K562 (cell line): Measurements from ENCODE around the gene NIPSNAP2. TPM values are rescaled to one million over a fixed set of nuclear protein-coding genes. Genes with fewer than 3 reads are reported as not detected.
A peak's percentile ranks its signal among the peaks of the same experiment; 100 is the strongest.

ENCODE experiments used
- ATAC-seq: fragments of 200-7000 bp; cut with Tn5 transposase; 3 replicates; pipeline ENCODE4 v1.9.1; 2020; ENCODE audit warnings: moderate library complexity
- BruUV-seq: library from RNA; stranded (reverse); fragments of 400-500 nt; replicated peaks from 2 replicates; lab custom pipeline; 2021; lab: Mats Ljungman, UMichigan
- CTCF ChIA-PET: fragments of 300-600 bp; formaldehyde crosslinking; extraction: SDS; loops from one replicate; lab custom pipeline; 2021; ENCODE audit warnings: low intra/inter-chr PET ratio; lab: Yijun Ruan, JAX
- POLR2A ChIA-PET: fragments of 300-600, 350-650 bp; sonication (Branson Sonifier 250); formaldehyde crosslinking; extraction: SDS; loops from one replicate; lab custom pipeline; 2021; ENCODE audit warnings: antibody characterized with exemption, inconsistent platforms; lab: Yijun Ruan, JAX
- DNase-seq, 4 experiments: peaks; one replicate each; pipeline versions ENCODE4 v3.0.0 to v3.0.0-alpha.2; 2011 to 2018; ENCODE audit warnings: low spot score in 3 of 4, mixed read lengths in 3 of 4; ENCODE audit errors: extremely low read depth in 1 of 4
- FAIRE-seq: peaks from 2 replicates; lab custom pipeline; 2011; peaks lifted over from hg19 to GRCh38; lab: Jason Lieb, UNC
- H2AFZ ChIP-seq: 2 replicates; pipeline ENCODE4 v1.6.0; 2011; ENCODE audit warnings: low read depth, low read length, control low read depth, inconsistent platforms
- H3K27ac ChIP-seq: fragments of 200-600 bp; 3 replicates; pipeline ENCODE4 v1.8.0; 2011; ENCODE audit warnings: low read depth, mild to moderate bottlenecking, control low read depth, inconsistent platforms, low read length, moderate library complexity, mixed read lengths; ENCODE audit errors: extremely low read depth
- H3K27me3 ChIP-seq, 2 experiments: fragments of 300-600 bp in 1 of 2; 2 replicates in 1 of 2; 3 replicates in 1 of 2; pipeline versions ENCODE4 v1.6.0 to v1.8.0; 2011; ENCODE audit warnings: inconsistent platforms in 2 of 2, low read length in 2 of 2, mild to moderate bottlenecking in 1 of 2, mixed read lengths in 1 of 2, moderate library complexity in 1 of 2; ENCODE audit not compliant: control insufficient read depth in 2 of 2, insufficient read depth in 2 of 2
- H3K36me3 ChIP-seq: fragments of 300-600 bp; 3 replicates; pipeline ENCODE4 v1.8.0; 2011; ENCODE audit warnings: mild to moderate bottlenecking, low read length, inconsistent platforms; ENCODE audit not compliant: control insufficient read depth, insufficient read depth
- H3K4me1 ChIP-seq, 2 experiments: fragments of 200-600 bp in 1 of 2; replicated peaks in 1 of 2; 2 replicates in 1 of 2; 3 replicates in 1 of 2; pipeline versions ENCODE4 v1.5.1 to v1.8.0; 2011; ENCODE audit warnings: inconsistent platforms in 2 of 2, low read length in 2 of 2, mild to moderate bottlenecking in 1 of 2, mixed read lengths in 1 of 2, moderate library complexity in 1 of 2; ENCODE audit not compliant: control insufficient read depth in 2 of 2, insufficient read depth in 2 of 2
- H3K4me2 ChIP-seq: 2 replicates; pipeline ENCODE4 v1.6.1; 2011; ENCODE audit warnings: low read length, control low read depth, inconsistent platforms, mixed read lengths; ENCODE audit not compliant: insufficient read depth
- H3K4me3 ChIP-seq: fragments of 200-600 bp; sonication (generic), shearing (Covaris generic); 2 replicates; pipeline ENCODE4 v1.5.1; 2016; ENCODE audit warnings: control low read depth, inconsistent platforms
- H3K79me2 ChIP-seq: fragments of 200-600 bp; 3 replicates; pipeline ENCODE4 v1.8.0; 2011; ENCODE audit warnings: low read length, inconsistent platforms; ENCODE audit not compliant: control insufficient read depth, insufficient read depth
- H3K9ac ChIP-seq, 2 experiments: 2 replicates each; pipeline versions ENCODE4 v1.6.0 to v1.6.1; 2011; ENCODE audit warnings: low read depth in 2 of 2, low read length in 2 of 2, control low read depth in 1 of 2, inconsistent platforms in 1 of 2, mild to moderate bottlenecking in 1 of 2, mixed read lengths in 1 of 2; ENCODE audit not compliant: insufficient read depth in 1 of 2
- H3K9me1 ChIP-seq: one replicate; pipeline ENCODE4 v1.6.0; 2011; ENCODE audit warnings: inconsistent platforms, mild to moderate bottlenecking, low read length, moderate library complexity; ENCODE audit not compliant: control insufficient read depth, insufficient read depth
- H3K9me3 ChIP-seq: replicated peaks from 2 replicates; pipeline ENCODE4 v1.5.1; 2011; ENCODE audit warnings: low read depth, low read length, inconsistent platforms; ENCODE audit not compliant: control insufficient read depth, insufficient read depth
- H4K20me1 ChIP-seq: replicated peaks from 2 replicates; pipeline ENCODE4 v1.6.1; 2011; ENCODE audit warnings: low read length, inconsistent platforms, mixed read lengths; ENCODE audit not compliant: control insufficient read depth, insufficient read depth
- ATF7 ChIP-seq: fragments of 450-650 bp; IDR thresholded peaks from 2 replicates; pipeline ENCODE4 v1.7.1; 2014; ENCODE audit warnings: mild to moderate bottlenecking, moderate library complexity
- C11orf30 ChIP-seq: fragments of 450-650 bp; IDR thresholded peaks from 2 replicates; pipeline ENCODE4 v1.6.1; 2016; ENCODE audit warnings: low read depth, mild to moderate bottlenecking
- SREBF2 ChIP-seq: sonication (generic); formaldehyde crosslinking; IDR thresholded peaks from 2 replicates; pipeline ENCODE4 v1.4.0; 2020; ENCODE audit warnings: mild to moderate bottlenecking, missing genetic modification reagents
- TCF3 ChIP-seq: sonication (generic); formaldehyde crosslinking; IDR thresholded peaks from 2 replicates; pipeline ENCODE4 v1.4.0; 2020; ENCODE audit warnings: mild to moderate bottlenecking, missing genetic modification reagents
- ZNF316 ChIP-seq: fragments of 450-650 bp; IDR thresholded peaks from 2 replicates; pipeline ENCODE4 v1.6.1; 2016
- ZNF507 ChIP-seq: conservative IDR thresholded peaks from 2 replicates; pipeline ENCODE4 v1.6.1; 2017; ENCODE audit warnings: missing genetic modification characterization, missing compliant biosample characterization
- ZNF696 ChIP-seq: fragments of 250-450 bp; sonication (Bioruptor Pico); conservative IDR thresholded peaks from 2 replicates; pipeline ENCODE4 v1.4.0; 2020; ENCODE audit warnings: mild to moderate bottlenecking, moderate library complexity
- WGBS: fragments of 100-300 bp; shearing (Covaris generic); methylation state at CpG from one replicate; pipeline ENCODE4 v1.1.6; 2016; ENCODE audit warnings: low coverage, mixed read lengths; ENCODE audit not compliant: insufficient coverage; ENCODE audit errors: missing lambda C conversion rate; 5-methylcytosine and 5-hydroxymethylcytosine counted together
- in situ Hi-C: fragments of 300-500 bp; cut with MboI; formaldehyde crosslinking; loops from 4 replicates; pipeline ENCODE4 v1.15.0; 2018; ENCODE audit warnings: inconsistent platforms, mixed read lengths
- intact Hi-C: fragments of 100-400 bp; cut with micrococcal nuclease; formaldehyde crosslinking; loops from 2 replicates; pipeline ENCODE4 v1.14.2; 2022
- polyA plus RNA-seq, 8 experiments: library from polyadenylated mRNA; depleted of rRNA in 4 of 8; stranded (reverse) in 5 of 8; unstranded in 3 of 8; fragments of >200 nt; fragmentation: Nextera tagmentation in 2 of 8; fragmentation: Illumina TruSeq in 1 of 8; extraction: Ambion mirVana in 2 of 8; extraction: Trizol in 1 of 8; gene quantifications; 2 replicates each; pipeline versions ENCODE4 v1.2.1 to v1.2.3, GENCODE V29; 2011 to 2014; ENCODE audit warnings: inconsistent platforms in 1 of 8, missing spikeins in 1 of 8
- total RNA-seq, 7 experiments: library from RNA; depleted of rRNA in 6 of 7; stranded (reverse); fragments of >200 nt in 6 of 7; fragmentation: Illumina TruSeq in 2 of 7; extraction: Trizol in 2 of 7; gene quantifications; 2 replicates each; pipeline versions ENCODE4 v1.2.1 to v1.2.3, GENCODE V29; 2011 to 2021; ENCODE audit warnings: low replicate concordance in 1 of 7
- TF ChIP-seq, protein P1 (sequence below), 2 experiments: fragments of 450-650 bp; conservative IDR thresholded peaks; 2 replicates each; pipeline ENCODE4 v1.6.1; 2017; ENCODE audit warnings: mild to moderate bottlenecking in 2 of 2, moderate library complexity in 2 of 2
- TF ChIP-seq, protein P2 (sequence below): sonication (generic); formaldehyde crosslinking; IDR thresholded peaks from 2 replicates; pipeline ENCODE4 v1.8.1; 2023; ENCODE audit warnings: mild to moderate bottlenecking, missing genetic modification reagents
- TF ChIP-seq, protein P3 (sequence below): fragments of 450-650 bp; IDR thresholded peaks from 2 replicates; pipeline ENCODE4 v1.6.1; 2018; ENCODE audit not compliant: partially characterized antibody

NIPSNAP2 gene
- total and polyA plus RNA-seq, 9 of the 15 experiments (the other 6 are each of a cell fraction or from before 2014, with no cell fraction given): 24.9 to 107 (median 53.0) TPM

DNA sequence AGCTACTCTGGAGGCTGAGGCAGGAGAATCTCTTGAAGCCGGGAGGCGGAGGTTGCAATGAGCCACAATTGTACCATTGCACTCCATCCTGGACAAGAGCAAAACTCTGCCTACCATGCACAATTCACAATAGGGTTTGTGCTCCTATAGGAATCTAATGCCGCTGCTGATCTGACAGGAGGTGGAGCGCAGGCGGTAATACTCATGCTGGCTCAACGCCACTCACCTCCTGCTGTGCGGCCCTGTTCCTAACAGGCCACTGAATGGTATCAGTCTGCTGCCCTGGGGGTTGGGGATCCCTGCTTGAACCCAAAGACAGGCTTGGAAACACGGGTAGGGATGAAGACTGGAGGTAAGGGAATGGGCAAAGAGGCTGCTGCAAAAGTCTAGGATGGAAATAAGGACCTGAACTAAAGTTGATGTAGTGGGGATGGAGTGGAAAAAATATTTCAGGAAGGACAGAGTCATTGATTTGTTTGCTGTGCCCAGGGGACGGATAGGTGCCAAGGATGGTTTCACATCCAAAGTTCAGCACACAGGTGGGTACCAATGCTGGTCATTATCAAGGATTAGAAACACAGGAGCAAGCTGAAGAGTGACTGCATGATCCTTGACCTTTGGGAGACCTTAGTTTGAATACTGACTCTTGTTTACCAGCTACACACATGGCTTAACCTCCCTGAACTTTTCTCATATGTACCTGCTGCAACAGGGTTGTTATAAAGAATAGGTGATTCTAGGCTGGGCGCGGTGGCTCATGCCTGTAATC lies 10.5 kb upstream of the NIPSNAP2 start:
- Histone ChIP-seq H3K27ac (no peak overlapping the region), H3K79me2 (peaks cover 25% of the 10 kb centered on the region)
- no peak for FAIRE-seq
- intact Hi-C loops: no loop called here
- TF ChIP-seq, protein P1, sequence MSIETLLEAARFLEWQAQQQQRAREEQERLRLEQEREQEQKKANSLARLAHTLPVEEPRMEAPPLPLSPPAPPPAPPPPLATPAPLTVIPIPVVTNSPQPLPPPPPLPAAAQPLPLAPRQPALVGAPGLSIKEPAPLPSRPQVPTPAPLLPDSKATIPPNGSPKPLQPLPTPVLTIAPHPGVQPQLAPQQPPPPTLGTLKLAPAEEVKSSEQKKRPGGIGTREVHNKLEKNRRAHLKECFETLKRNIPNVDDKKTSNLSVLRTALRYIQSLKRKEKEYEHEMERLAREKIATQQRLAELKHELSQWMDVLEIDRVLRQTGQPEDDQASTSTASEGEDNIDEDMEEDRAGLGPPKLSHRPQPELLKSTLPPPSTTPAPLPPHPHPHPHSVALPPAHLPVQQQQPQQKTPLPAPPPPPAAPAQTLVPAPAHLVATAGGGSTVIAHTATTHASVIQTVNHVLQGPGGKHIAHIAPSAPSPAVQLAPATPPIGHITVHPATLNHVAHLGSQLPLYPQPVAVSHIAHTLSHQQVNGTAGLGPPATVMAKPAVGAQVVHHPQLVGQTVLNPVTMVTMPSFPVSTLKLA (conservative IDR thresholded peaks at IDR 0.05): no peak
- TF ChIP-seq ZNF507: no peak
- TF ChIP-seq SREBF2 (CRISPR knock-in tag): no peak
- TF ChIP-seq ZNF316: peak; percentile 19; the same call in 1 of the 2 replicates
- no peak for TF ChIP-seq TCF3 (CRISPR knock-in tag)
- no peak for TF ChIP-seq ZNF696 (CRISPR knock-in tag)
- TF ChIP-seq, protein P2, sequence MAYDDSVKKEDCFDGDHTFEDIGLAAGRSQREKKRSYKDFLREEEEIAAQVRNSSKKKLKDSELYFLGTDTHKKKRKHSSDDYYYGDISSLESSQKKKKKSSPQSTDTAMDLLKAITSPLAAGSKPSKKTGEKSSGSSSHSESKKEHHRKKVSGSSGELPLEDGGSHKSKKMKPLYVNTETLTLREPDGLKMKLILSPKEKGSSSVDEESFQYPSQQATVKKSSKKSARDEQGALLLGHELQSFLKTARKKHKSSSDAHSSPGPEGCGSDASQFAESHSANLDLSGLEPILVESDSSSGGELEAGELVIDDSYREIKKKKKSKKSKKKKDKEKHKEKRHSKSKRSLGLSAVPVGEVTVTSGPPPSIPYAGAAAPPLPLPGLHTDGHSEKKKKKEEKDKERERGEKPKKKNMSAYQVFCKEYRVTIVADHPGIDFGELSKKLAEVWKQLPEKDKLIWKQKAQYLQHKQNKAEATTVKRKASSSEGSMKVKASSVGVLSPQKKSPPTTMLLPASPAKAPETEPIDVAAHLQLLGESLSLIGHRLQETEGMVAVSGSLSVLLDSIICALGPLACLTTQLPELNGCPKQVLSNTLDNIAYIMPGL: no peak
- TF ChIP-seq ATF7: no peak
- TF ChIP-seq C11orf30: peak; percentile 8; the same call in 1 of the 2 replicates
- TF ChIP-seq, protein P3, sequence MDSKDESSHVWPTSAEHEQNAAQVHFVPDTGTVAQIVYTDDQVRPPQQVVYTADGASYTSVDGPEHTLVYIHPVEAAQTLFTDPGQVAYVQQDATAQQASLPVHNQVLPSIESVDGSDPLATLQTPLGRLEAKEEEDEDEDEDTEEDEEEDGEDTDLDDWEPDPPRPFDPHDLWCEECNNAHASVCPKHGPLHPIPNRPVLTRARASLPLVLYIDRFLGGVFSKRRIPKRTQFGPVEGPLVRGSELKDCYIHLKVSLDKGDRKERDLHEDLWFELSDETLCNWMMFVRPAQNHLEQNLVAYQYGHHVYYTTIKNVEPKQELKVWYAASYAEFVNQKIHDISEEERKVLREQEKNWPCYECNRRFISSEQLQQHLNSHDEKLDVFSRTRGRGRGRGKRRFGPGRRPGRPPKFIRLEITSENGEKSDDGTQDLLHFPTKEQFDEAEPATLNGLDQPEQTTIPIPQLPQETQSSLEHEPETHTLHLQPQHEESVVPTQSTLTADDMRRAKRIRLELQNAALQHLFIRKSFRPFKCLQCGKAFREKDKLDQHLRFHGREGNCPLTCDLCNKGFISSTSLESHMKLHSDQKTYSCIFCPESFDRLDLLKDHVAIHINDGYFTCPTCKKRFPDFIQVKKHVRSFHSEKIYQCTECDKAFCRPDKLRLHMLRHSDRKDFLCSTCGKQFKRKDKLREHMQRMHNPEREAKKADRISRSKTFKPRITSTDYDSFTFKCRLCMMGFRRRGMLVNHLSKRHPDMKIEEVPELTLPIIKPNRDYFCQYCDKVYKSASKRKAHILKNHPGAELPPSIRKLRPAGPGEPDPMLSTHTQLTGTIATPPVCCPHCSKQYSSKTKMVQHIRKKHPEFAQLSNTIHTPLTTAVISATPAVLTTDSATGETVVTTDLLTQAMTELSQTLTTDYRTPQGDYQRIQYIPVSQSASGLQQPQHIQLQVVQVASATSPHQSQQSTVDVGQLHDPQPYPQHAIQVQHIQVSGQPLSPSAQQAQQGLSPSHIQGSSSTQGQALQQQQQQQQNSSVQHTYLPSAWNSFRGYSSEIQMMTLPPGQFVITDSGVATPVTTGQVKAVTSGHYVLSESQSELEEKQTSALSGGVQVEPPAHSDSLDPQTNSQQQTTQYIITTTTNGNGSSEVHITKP: no peak
- TF ChIP-seq, all 486 proteins: peak for 2
- 94% methylated on average over 11 of the region's 11 CpGs for WGBS
- H3K9me3 ChIP-seq: no peaks in the 10 kb centered on the region; the same call in 1 of the 2 replicates
- ChIA-PET CTCF (no interaction called here), POLR2A (interaction anchor here (0.6 kb wide), 1 partner anchor 624 kb away, joined by 3 read pairs; no protein-coding TSS in a partner anchor)
- no peak overlapping the region for H3K4me2 ChIP-seq
- peaks cover 3 to 18% of the 10 kb centered on the region in 2 experiments; a peak in 4 of 5 replicates for H3K4me1 ChIP-seq
- ATAC-seq (no peak), DNase-seq (no peak)
- no peaks in the 10 kb centered on the region for H3K27me3 ChIP-seq
- H3K36me3 ChIP-seq: peaks cover 40% of the 10 kb centered on the region
- no peak overlapping the region for H2AFZ ChIP-seq
- no peaks in the 10 kb centered on the region for H4K20me1 ChIP-seq
- H3K9me1 ChIP-seq: no peaks in the 10 kb centered on the region
- peak overlapping the region in 1 of 2 experiments; percentile 50; a peak in 1 of 4 replicates for H3K9ac ChIP-seq
- no peak overlapping the region for H3K4me3 ChIP-seq
- in situ Hi-C loops: no loop called here
- BruUV-seq: no TSS peak
